IMR-90 (cell line): ENCODE data around the gene MTF1.

Source experiments
- FOS ChIP-seq: fragments of 150-350 bp; IDR thresholded peaks from 2 replicates; pipeline ENCODE4 v1.6.1; 2016; ENCODE audit warnings: low read depth, low read length
- MAZ ChIP-seq: IDR thresholded peaks from 2 replicates; pipeline ENCODE4 v1.6.1; 2012; ENCODE audit warnings: low read depth, mild to moderate bottlenecking, low read length, improper control_type of control experiment, moderate library complexity, borderline replicate concordance
- POLR2A ChIP-seq: IDR thresholded peaks from 2 replicates; pipeline ENCODE4 v1.6.1; 2012; ENCODE audit warnings: mild to moderate bottlenecking, low read depth, low read length
- RAD21 ChIP-seq: IDR thresholded peaks from 2 replicates; pipeline ENCODE4 v1.6.1; 2012; ENCODE audit warnings: low read length, improper control_type of control experiment
- RCOR1 ChIP-seq: IDR thresholded peaks from 2 replicates; pipeline ENCODE4 v1.6.1; 2012; ENCODE audit warnings: mild to moderate bottlenecking, low read length, improper control_type of control experiment; ENCODE audit not compliant: insufficient replicate concordance
- RFX5 ChIP-seq: IDR thresholded peaks from 2 replicates; pipeline ENCODE4 v1.8.0; 2012; ENCODE audit warnings: low read depth, mild to moderate bottlenecking, low read length, moderate library complexity
- TF ChIP-seq, protein P1 (sequence below): conservative IDR thresholded peaks from 2 replicates; pipeline ENCODE4 v1.5.1; 2012; ENCODE audit warnings: mild to moderate bottlenecking, low read depth, low read length, improper control_type of control experiment
- TF ChIP-seq, protein P2 (sequence below): fragments of 150-350 bp; IDR thresholded peaks from 2 replicates; pipeline ENCODE4 v1.6.1; 2017; ENCODE audit warnings: mild to moderate bottlenecking, antibody characterized with exemption, low read length, low read depth
- TF ChIP-seq, protein P3 (sequence below): fragments of 150-350 bp; IDR thresholded peaks from 2 replicates; pipeline ENCODE4 v1.6.1; 2016; ENCODE audit warnings: low read depth, mild to moderate bottlenecking, low read length, moderate library complexity, borderline replicate concordance

DNA sequence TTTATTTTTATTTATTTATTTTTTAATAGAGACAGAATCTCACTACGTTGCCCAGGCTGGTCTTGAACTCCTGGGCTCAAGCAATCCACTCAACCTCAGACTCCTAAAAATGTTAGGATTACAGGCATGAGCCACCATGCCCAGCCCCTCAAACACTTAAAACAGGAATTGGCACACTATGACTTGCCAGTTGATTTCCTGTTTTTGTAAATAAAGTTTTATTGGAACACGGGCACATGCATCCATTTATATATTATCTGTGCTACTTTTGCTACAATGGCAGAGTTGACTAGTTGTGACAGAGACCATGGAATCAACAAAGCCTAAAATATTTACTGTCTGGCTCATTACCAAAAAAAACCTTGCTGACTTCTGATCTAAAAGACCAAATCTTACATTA lies 35.4 kb downstream of the MTF1 start:
- TF ChIP-seq, protein P1, sequence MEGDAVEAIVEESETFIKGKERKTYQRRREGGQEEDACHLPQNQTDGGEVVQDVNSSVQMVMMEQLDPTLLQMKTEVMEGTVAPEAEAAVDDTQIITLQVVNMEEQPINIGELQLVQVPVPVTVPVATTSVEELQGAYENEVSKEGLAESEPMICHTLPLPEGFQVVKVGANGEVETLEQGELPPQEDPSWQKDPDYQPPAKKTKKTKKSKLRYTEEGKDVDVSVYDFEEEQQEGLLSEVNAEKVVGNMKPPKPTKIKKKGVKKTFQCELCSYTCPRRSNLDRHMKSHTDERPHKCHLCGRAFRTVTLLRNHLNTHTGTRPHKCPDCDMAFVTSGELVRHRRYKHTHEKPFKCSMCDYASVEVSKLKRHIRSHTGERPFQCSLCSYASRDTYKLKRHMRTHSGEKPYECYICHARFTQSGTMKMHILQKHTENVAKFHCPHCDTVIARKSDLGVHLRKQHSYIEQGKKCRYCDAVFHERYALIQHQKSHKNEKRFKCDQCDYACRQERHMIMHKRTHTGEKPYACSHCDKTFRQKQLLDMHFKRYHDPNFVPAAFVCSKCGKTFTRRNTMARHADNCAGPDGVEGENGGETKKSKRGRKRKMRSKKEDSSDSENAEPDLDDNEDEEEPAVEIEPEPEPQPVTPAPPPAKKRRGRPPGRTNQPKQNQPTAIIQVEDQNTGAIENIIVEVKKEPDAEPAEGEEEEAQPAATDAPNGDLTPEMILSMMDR: no peak
- no peak for TF ChIP-seq RFX5
- TF ChIP-seq, protein P2, sequence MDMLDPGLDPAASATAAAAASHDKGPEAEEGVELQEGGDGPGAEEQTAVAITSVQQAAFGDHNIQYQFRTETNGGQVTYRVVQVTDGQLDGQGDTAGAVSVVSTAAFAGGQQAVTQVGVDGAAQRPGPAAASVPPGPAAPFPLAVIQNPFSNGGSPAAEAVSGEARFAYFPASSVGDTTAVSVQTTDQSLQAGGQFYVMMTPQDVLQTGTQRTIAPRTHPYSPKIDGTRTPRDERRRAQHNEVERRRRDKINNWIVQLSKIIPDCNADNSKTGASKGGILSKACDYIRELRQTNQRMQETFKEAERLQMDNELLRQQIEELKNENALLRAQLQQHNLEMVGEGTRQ: no peak
- TF ChIP-seq FOS: no peak
- TF ChIP-seq, protein P3, sequence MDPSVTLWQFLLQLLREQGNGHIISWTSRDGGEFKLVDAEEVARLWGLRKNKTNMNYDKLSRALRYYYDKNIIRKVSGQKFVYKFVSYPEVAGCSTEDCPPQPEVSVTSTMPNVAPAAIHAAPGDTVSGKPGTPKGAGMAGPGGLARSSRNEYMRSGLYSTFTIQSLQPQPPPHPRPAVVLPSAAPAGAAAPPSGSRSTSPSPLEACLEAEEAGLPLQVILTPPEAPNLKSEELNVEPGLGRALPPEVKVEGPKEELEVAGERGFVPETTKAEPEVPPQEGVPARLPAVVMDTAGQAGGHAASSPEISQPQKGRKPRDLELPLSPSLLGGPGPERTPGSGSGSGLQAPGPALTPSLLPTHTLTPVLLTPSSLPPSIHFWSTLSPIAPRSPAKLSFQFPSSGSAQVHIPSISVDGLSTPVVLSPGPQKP: no peak
- no peak for TF ChIP-seq MAZ
- no peak for TF ChIP-seq POLR2A
- TF ChIP-seq RAD21: no peak
- no peak for TF ChIP-seq RCOR1
